K562 treated with DMSO at 1 percent for 24 hours (cell line): Measurements from ENCODE around the gene DNAJC19. TPM values are rescaled to one million over a fixed set of nuclear protein-coding genes. Genes with fewer than 3 reads are reported as not detected.

Source experiments
- total RNA-seq: library from RNA; unstranded; fragments of 300-600 nt; gene quantifications from 2 replicates; pipeline ENCODE4 v1.2.3, GENCODE V29; 2022; ENCODE audit warnings: low read depth; ENCODE audit not compliant: insufficient read depth

The DNAJC19 gene
- total RNA-seq: 33.2 and 38.2 TPM in 2 replicates

DNA sequence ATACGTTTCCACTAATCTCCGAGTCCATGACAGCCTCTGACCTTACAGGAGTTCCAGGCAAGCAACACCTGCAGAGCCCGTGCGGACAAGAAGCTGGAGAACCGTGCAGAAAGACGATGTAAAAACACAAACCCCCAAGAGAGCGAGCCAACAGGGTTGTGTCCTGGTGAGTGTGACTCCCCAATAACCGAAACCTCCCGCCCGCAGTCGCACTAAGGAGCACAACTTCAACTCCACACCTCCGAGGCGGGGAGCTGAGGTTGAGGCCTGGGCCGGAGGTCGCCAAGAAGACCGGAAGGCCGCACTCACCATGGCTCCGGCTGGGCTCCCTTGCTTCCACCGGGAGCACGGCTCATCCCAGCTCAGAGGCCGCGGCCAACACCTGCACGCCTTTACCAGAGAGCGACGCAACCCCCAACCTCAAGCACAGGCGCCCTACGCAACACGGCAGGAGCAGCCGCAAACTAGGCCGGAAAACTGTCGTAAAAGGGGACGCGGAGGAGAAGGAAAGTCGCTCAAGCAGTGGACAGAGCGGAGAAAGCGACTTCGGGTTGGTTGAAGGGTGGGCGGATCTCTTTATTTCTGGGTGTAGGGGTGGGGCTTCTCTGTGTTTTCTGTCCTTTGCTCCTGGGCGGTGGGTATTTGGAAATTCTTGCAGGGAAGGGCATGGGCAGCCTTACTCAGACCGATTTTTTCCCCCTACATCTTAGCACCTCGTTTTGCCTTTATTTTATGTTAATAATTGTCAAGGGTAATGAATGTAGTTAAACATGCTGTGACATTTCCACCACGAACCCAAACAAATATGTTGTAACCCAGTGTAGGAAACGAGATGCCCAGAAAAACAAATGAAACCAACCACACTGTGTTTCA lies at the start of gene DNAJC19:
DNAJC19 (minus strand) TSS at position 446 of the 873 bp plus-strand sequence; CDS start at position 312, 134 bp downstream.

Other genes starting within 250 kb of the DNAJC19 start
- 78.0 and 81.3 TPM in 2 replicates for gene FXR1, start 77.1 kb downstream of the DNAJC19 start, total RNA-seq